BJ (cell line): ENCODE results near the gene MXD1. TPM values are rescaled to one million over a fixed set of nuclear protein-coding genes. Genes with fewer than 3 reads are reported as not detected.

Experiments
- CTCF ChIA-PET: fragments of 350-600 bp; formaldehyde crosslinking; extraction: SDS; loops from one replicate; lab custom pipeline; 2021; ENCODE audit warnings: antibody characterized with exemption, inconsistent platforms; lab: Yijun Ruan, JAX
- POLR2A ChIA-PET: fragments of 300-600 bp; sonication (Branson Sonifier 250); formaldehyde crosslinking; extraction: SDS; loops from one replicate; lab custom pipeline; 2021; ENCODE audit warnings: antibody characterized with exemption; lab: Charles Lee
- DNase-seq: peaks from one replicate; pipeline ENCODE4 v3.0.0-alpha.2; 2011; ENCODE audit warnings: low read depth
- H3K27me3 ChIP-seq: 2 replicates; pipeline ENCODE4 v1.6.0; 2011; ENCODE audit warnings: low read length; ENCODE audit not compliant: control insufficient read depth, insufficient read depth
- H3K36me3 ChIP-seq: 2 replicates; pipeline ENCODE4 v1.5.1; 2011; ENCODE audit warnings: low read length; ENCODE audit not compliant: control insufficient read depth, insufficient read depth
- H3K4me3 ChIP-seq: 2 replicates; pipeline ENCODE4 v1.5.1; 2011; ENCODE audit warnings: low read depth, mild to moderate bottlenecking, control low read depth, low read length
- CTCF ChIP-seq: IDR thresholded peaks from 2 replicates; pipeline ENCODE4 v1.5.1; 2011; ENCODE audit warnings: low read depth, mild to moderate bottlenecking, control low read depth, inconsistent platforms, low read length, moderate library complexity; ENCODE audit not compliant: insufficient read depth
- polyA plus RNA-seq: library from polyadenylated mRNA; depleted of rRNA; stranded (reverse); fragments of >200 nt; gene quantifications from 2 replicates; pipeline ENCODE4 v1.2.3, GENCODE V29; 2011

Gene MXD1
- polyA plus RNA-seq, 1 experiment, result 3.9 TPM

GRCh38 chr2:69933839-69934613 is 19.1 kb downstream of the MXD1 start:
- no peak for TF ChIP-seq CTCF
- Histone ChIP-seq H3K27me3 (no peaks in the 10 kb centered on the region), H3K36me3 (peaks cover 19% of the 10 kb centered on the region), H3K4me3 (no peak overlapping the region)
- ChIA-PET POLR2A (interaction anchor here (1.2 kb wide), 1 partner anchor 20 kb away, joined by 4 read pairs; the partner anchor contains the start of gene MXD1), CTCF (interaction anchor here (0.6 to 2.2 kb wide), 6 partner anchors 9 to 137 kb away, joined by 3 to 7 read pairs (median 3); no protein-coding TSS in a partner anchor)
- DNase-seq, result peak; percentile 53

DNA sequence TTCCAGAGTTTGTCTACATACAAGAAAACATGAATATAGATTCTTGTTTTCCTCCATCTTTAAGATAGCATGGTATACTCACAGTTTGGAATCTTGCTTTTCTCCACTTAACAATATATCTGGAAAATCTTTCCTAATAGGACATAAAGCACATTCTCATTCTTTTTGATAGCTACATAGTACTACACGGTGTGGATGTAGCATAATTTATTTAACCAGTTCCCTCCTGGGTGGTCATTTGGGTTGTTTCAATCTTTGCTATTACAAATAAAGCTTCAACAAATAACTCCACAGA is 19.7 kb downstream of the MXD1 start:
- POLR2A ChIA-PET, result interaction anchor here (1.2 kb wide), 1 partner anchor 20 kb away, joined by 4 read pairs; the partner anchor contains the start of gene MXD1
- CTCF ChIA-PET, result interaction anchor here (0.6 to 2.2 kb wide), 3 partner anchors 10 to 136 kb away, joined by 3 to 7 read pairs (median 4); no protein-coding TSS in a partner anchor
- no peak overlapping the region for H3K4me3 ChIP-seq
- no peak for DNase-seq
- no peak for TF ChIP-seq CTCF
- H3K27me3 ChIP-seq, result no peaks in the 10 kb centered on the region
- peaks cover 19% of the 10 kb centered on the region for H3K36me3 ChIP-seq

- no peaks in the 10 kb centered on the region for H3K27me3 ChIP-seq
- no peak for DNase-seq
- H3K4me3 ChIP-seq, result no peak overlapping the region
- ChIA-PET CTCF (interaction anchor here (0.6 to 2.2 kb wide), 3 partner anchors 10 to 21 kb away, joined by 3 to 7 read pairs (median 4); no protein-coding TSS in a partner anchor), POLR2A (no interaction called here)
- no peak for TF ChIP-seq CTCF
- H3K36me3 ChIP-seq, result peaks cover 21% of the 10 kb centered on the region
Measured at GRCh38 chr2:69935011-69935410, 20.1 kb downstream of the MXD1 start.

- peaks cover 22% of the 10 kb centered on the region for H3K36me3 ChIP-seq
- no peak for DNase-seq
- POLR2A ChIA-PET, result no interaction called here
- H3K4me3 ChIP-seq, result no peak overlapping the region
- no peak for TF ChIP-seq CTCF
- H3K27me3 ChIP-seq, result no peaks in the 10 kb centered on the region
- CTCF ChIA-PET, result interaction anchor here (0.6 to 0.7 kb wide), 2 partner anchors 135 to 255 kb away, joined by 3 read pairs; no protein-coding TSS in a partner anchor
Measured at GRCh38 chr2:69936906-69937305, 22.0 kb downstream of the MXD1 start.

DNA sequence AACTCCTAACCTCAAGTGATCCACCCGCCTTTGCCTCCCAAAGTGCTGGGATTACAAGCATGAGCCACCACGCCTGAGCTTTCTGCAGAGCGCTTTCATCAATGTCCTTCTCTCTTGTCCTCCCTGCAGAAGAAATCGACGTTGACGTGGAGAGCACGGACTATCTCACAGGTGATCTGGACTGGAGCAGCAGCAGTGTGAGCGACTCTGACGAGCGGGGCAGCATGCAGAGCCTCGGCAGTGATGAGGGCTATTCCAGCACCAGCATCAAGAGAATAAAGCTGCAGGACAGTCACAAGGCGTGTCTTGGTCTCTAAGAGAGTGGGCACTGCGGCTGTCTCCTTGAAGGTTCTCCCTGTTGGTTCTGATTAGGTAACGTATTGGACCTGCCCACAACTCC is 23.1 kb downstream of the MXD1 start:
- POLR2A ChIA-PET, result no interaction called here
- no peak for TF ChIP-seq CTCF
- no peaks in the 10 kb centered on the region for H3K27me3 ChIP-seq
- no peak overlapping the region for H3K4me3 ChIP-seq
- CTCF ChIA-PET, result no interaction called here
- peaks cover 22% of the 10 kb centered on the region for H3K36me3 ChIP-seq
- no peak for DNase-seq
